ENCODE data around the gene PPP4R4.
"Not testable (repeated sequence)": the region's sequence is repeated elsewhere in the genome, so short reads cannot be mapped to it uniquely, and the experiment has no call there.

Gene PPP4R4

GRCh38 chr14:94192536-94192935 is 18.4 kb downstream of the PPP4R4 start:
- H3K27me3 Mint-ChIP-seq = peaks cover 50% of the 10 kb centered on the region
- peaks cover 3% of the 10 kb centered on the region for H3K9me3 Mint-ChIP-seq
- no peaks in the 10 kb centered on the region for H3K36me3 Mint-ChIP-seq
- H3K4me3 Mint-ChIP-seq = no peak overlapping the region
- H3K27ac Mint-ChIP-seq = no peak overlapping the region
- ATAC-seq = no peak
- H3K4me1 Mint-ChIP-seq = no peaks in the 10 kb centered on the region

GRCh38 chr14:94193776-94194175 is 19.7 kb downstream of the PPP4R4 start:
- no peaks in the 10 kb centered on the region for H3K4me1 Mint-ChIP-seq
- ATAC-seq = no peak

GRCh38 chr14:94196057-94196456 is 21.9 kb downstream of the PPP4R4 start:
- Mint-ChIP-seq H3K27me3 (peaks cover 64% of the 10 kb centered on the region), H3K27ac (no peak overlapping the region), H3K4me1 (no peaks in the 10 kb centered on the region), H3K9me3 (peaks cover 9% of the 10 kb centered on the region), H3K4me3 (no peak overlapping the region), H3K36me3 (peaks cover 8% of the 10 kb centered on the region)
- ATAC-seq = no peak

More at GRCh38 chr14:94193776-94194175, 19.7 kb downstream of the PPP4R4 start:
- H3K27me3 Mint-ChIP-seq = peaks cover 44% of the 10 kb centered on the region
- no peak overlapping the region for H3K27ac Mint-ChIP-seq
- H3K36me3 Mint-ChIP-seq = no peaks in the 10 kb centered on the region
- no peak overlapping the region for H3K4me3 Mint-ChIP-seq
- H3K9me3 Mint-ChIP-seq = peaks cover 3% of the 10 kb centered on the region

GRCh38 chr14:94203473-94204210 is 29.5 kb downstream of the PPP4R4 start:
- Mint-ChIP-seq H3K9me3 (peaks cover 7% of the 10 kb centered on the region), H3K27ac (no peak overlapping the region), H3K27me3 (peaks cover 52% of the 10 kb centered on the region), H3K36me3 (peaks cover 8% of the 10 kb centered on the region), H3K4me3 (no peak overlapping the region), H3K4me1 (no peaks in the 10 kb centered on the region)
- ATAC-seq = no peak

DNA sequence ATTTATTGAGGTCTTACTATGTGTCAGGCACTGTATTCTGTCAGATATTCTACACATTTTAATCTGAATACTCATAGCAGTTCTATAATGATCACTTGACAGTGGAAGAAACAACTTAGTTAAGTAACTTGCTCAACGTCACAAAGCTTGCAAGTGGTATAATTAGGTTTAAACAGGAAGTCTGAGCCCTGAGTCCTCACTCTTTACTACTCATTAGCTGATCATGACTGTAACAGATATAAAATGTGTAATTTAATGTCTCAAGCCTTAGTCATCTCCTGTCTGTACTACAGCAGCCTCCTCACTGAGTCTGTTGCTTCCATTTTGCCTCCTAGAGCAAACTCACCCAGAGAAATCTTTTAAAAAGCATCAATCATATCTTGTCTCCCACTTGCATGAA is 38.9 kb downstream of the PPP4R4 start:
- Mint-ChIP-seq H3K4me1 (no peaks in the 10 kb centered on the region), H3K27ac (no peak overlapping the region), H3K27me3 (peaks cover 28% of the 10 kb centered on the region), H3K36me3 (no peaks in the 10 kb centered on the region), H3K9me3 (peaks cover 8% of the 10 kb centered on the region), H3K4me3 (no peak overlapping the region)
- no peak for ATAC-seq

DNA sequence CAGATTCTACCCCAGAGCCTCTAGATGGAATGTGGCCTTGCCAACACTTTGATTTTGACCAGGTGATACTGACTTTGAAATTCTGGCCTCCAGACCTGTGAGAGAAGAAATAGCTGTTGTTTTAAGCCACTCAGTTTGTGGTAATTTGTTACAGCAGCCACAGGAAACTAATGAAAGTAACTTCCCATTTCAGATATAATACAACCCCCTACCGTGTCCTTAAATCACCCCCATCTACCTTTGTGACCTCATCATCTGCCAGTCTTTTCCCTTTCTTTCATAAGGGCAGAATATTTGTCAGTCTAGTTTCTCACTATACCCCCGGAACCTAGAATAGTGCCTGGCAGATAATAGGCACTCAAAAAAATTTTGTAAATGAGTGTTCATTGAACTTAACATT is 39.6 kb downstream of the PPP4R4 start:
- H3K27ac Mint-ChIP-seq = no peak overlapping the region
- H3K4me3 Mint-ChIP-seq = no peak overlapping the region
- H3K9me3 Mint-ChIP-seq = peaks cover 12% of the 10 kb centered on the region
- H3K36me3 Mint-ChIP-seq = no peaks in the 10 kb centered on the region
- no peaks in the 10 kb centered on the region for H3K4me1 Mint-ChIP-seq
- H3K27me3 Mint-ChIP-seq = peaks cover 35% of the 10 kb centered on the region
- no peak for ATAC-seq

GRCh38 chr14:94217116-94217515 is 43.0 kb downstream of the PPP4R4 start:
- Mint-ChIP-seq H3K36me3 (no peaks in the 10 kb centered on the region), H3K27me3 (peaks cover 38% of the 10 kb centered on the region), H3K27ac (no peak overlapping the region), H3K4me1 (no peaks in the 10 kb centered on the region), H3K4me3 (no peak overlapping the region), H3K9me3 (peaks cover 13% of the 10 kb centered on the region)
- no peak for ATAC-seq

DNA sequence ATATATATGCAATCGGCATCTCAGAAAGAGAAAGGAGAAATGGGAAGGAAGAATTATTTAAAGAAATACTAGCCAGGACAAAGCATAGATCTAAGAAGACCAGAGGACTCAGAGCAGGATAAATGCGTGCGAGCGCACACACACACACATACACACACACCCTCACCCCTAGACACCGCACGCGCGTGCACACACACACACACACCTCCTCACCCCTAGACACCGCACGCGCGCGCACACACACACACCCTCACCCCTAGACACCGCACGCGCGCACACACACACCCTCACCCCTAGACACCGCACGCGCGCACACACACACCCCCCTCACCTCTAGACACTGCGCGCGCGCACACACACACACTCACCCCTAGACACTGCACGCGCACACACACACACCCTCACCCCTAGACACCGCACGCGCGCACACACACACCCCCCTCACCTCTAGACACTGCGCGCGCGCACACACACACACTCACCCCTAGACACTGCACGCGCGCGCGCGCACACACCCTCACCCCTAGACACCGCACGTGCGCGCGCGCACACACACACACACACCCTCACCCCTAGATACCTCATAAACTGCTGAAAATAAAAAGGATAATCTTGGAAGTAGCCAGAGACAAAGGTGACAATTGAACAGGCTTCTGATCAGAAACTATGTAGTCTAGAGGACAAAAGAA is 44.2 kb downstream of the PPP4R4 start:
- Mint-ChIP-seq H3K4me3 (peak overlapping the region; percentile 13), H3K9me3 (peaks cover 17% of the 10 kb centered on the region), H3K27me3 (peaks cover 34% of the 10 kb centered on the region)
- ATAC-seq = peak; percentile 61
- not testable (repeated sequence) for H3K4me1 Mint-ChIP-seq, H3K27ac Mint-ChIP-seq, H3K36me3 Mint-ChIP-seq

DNA sequence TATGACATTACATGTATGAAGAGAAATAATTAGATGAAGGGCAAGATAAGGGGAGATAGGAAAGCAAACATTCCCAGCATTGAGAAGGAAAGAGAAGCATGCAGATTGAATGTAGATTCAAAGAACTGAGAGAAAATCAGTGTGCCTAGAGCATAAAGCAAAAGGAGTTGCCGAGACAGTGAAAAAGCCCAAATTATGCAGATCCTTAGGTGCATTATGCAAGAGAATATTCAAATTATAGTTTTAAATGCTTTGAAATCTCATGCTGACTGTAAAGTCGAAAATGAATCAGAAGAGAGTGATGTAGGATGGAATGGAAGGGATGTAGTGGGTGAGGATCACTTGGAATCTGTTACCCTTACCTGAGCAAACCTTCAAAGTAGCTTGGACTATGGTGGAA is 49.9 kb downstream of the PPP4R4 start:
- no peak overlapping the region for H3K4me3 Mint-ChIP-seq
- no peak for ATAC-seq
- no peaks in the 10 kb centered on the region for H3K36me3 Mint-ChIP-seq
- H3K4me1 Mint-ChIP-seq = peaks cover 23% of the 10 kb centered on the region
- no peak overlapping the region for H3K27ac Mint-ChIP-seq
- H3K9me3 Mint-ChIP-seq = peaks cover 11% of the 10 kb centered on the region
- peaks cover 8% of the 10 kb centered on the region for H3K27me3 Mint-ChIP-seq

GRCh38 chr14:94225460-94226378 is 51.6 kb downstream of the PPP4R4 start:
- Mint-ChIP-seq H3K27me3 (peaks cover 9% of the 10 kb centered on the region), H3K9me3 (peaks cover 13% of the 10 kb centered on the region), H3K4me1 (peaks cover 23% of the 10 kb centered on the region), H3K4me3 (no peak overlapping the region), H3K36me3 (no peaks in the 10 kb centered on the region), H3K27ac (no peak overlapping the region)
- ATAC-seq = no peak

- no peak overlapping the region for H3K27ac Mint-ChIP-seq
- no peak for ATAC-seq
- H3K4me3 Mint-ChIP-seq = no peak overlapping the region
- H3K9me3 Mint-ChIP-seq = peaks cover 12% of the 10 kb centered on the region
- H3K4me1 Mint-ChIP-seq = peaks cover 23% of the 10 kb centered on the region
- no peaks in the 10 kb centered on the region for H3K36me3 Mint-ChIP-seq
- H3K27me3 Mint-ChIP-seq = peaks cover 9% of the 10 kb centered on the region
These were observed 52.9 kb downstream of the PPP4R4 start for GRCh38 chr14:94227029-94227428.

DNA sequence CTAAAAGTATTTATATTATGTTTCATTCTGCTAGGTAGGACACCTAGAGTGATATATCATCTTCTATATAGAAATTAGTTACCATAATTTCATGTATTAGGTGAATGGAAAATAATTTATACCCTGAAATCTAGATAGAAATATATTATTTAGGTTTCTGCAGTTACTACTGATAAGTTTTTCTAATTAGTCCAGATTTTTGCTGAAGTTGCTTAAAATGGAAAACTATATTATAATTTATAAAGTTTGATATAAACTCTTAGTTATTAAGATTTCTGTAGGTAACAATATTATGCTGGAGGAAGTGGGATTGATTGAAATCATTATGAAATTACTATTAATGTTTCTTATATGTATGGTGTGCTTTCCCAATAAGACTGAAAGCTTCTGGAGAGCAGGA is 62.9 kb downstream of the PPP4R4 start:
- H3K4me1 Mint-ChIP-seq = peaks cover 6% of the 10 kb centered on the region
- no peaks in the 10 kb centered on the region for H3K27me3 Mint-ChIP-seq
- ATAC-seq = no peak
- H3K36me3 Mint-ChIP-seq = no peaks in the 10 kb centered on the region
- H3K9me3 Mint-ChIP-seq = peaks cover 4% of the 10 kb centered on the region
- no peak overlapping the region for H3K4me3 Mint-ChIP-seq
- no peak overlapping the region for H3K27ac Mint-ChIP-seq

GRCh38 chr14:94237983-94238382 is 63.9 kb downstream of the PPP4R4 start:
- Mint-ChIP-seq H3K27me3 (no peaks in the 10 kb centered on the region), H3K4me3 (no peak overlapping the region), H3K9me3 (peaks cover 4% of the 10 kb centered on the region), H3K4me1 (peaks cover 6% of the 10 kb centered on the region), H3K27ac (no peak overlapping the region), H3K36me3 (no peaks in the 10 kb centered on the region)
- no peak for ATAC-seq

- no peak for ATAC-seq
- Mint-ChIP-seq H3K4me1 (peaks cover 6% of the 10 kb centered on the region), H3K4me3 (no peak overlapping the region), H3K27ac (no peak overlapping the region), H3K27me3 (no peaks in the 10 kb centered on the region), H3K9me3 (peaks cover 4% of the 10 kb centered on the region), H3K36me3 (no peaks in the 10 kb centered on the region)
These were observed 65.3 kb downstream of the PPP4R4 start for GRCh38 chr14:94239406-94239805.

GRCh38 chr14:94244182-94244581 is 70.1 kb downstream of the PPP4R4 start:
- H3K9me3 Mint-ChIP-seq = no peaks in the 10 kb centered on the region
- H3K4me3 Mint-ChIP-seq = no peak overlapping the region
- no peak overlapping the region for H3K27ac Mint-ChIP-seq
- no peak for ATAC-seq
- H3K4me1 Mint-ChIP-seq = no peaks in the 10 kb centered on the region
- peaks cover under 1% of the 10 kb centered on the region for H3K27me3 Mint-ChIP-seq
- H3K36me3 Mint-ChIP-seq = no peaks in the 10 kb centered on the region

All from stimulated activated memory B cell treated with anti-CD40 and anti-IgM and Interleukin-4, amounts not matched to agents 10 μg/mL and 1 μg/mL and 100 μg/mL, for 72 hours (primary cell).